AG04450 (cell line): ENCODE data around the gene MXD1. TPM values are rescaled to one million over a fixed set of nuclear protein-coding genes. Genes with fewer than 3 reads are reported as not detected.

Experiments
- CTCF ChIA-PET: fragments of 300-600, 350-600 bp; formaldehyde crosslinking; extraction: SDS; loops from one replicate; lab custom pipeline; 2022; ENCODE audit warnings: antibody characterized with exemption, inconsistent platforms; lab: Charles Lee
- POLR2A ChIA-PET: fragments of 350-600 bp; formaldehyde crosslinking; extraction: SDS; loops from one replicate; lab custom pipeline; 2021; ENCODE audit warnings: antibody characterized with exemption, inconsistent platforms; lab: Yijun Ruan, JAX
- DNase-seq: peaks from one replicate; pipeline ENCODE4 v3.0.0-alpha.2; 2011; ENCODE audit warnings: low read depth, low spot score
- H3K27ac ChIP-seq: one replicate; pipeline ENCODE4 v1.5.1; 2012; ENCODE audit warnings: low read depth, low read length, control low read depth
- H3K27me3 ChIP-seq: one replicate; pipeline ENCODE4 v1.6.0; 2012; ENCODE audit warnings: low read length; ENCODE audit not compliant: control insufficient read depth, insufficient read depth
- H3K4me3 ChIP-seq: 2 replicates; pipeline ENCODE4 v1.5.1; 2011; ENCODE audit warnings: mild to moderate bottlenecking, low read depth, low read length, control low read depth
- H3K9me3 ChIP-seq: 2 replicates; pipeline ENCODE4 v1.5.1; 2012; ENCODE audit warnings: low read length; ENCODE audit not compliant: control insufficient read depth, insufficient read depth
- polyA plus RNA-seq: library from polyadenylated mRNA; depleted of rRNA; stranded (reverse); fragments of >200 nt; gene quantifications from 2 replicates; pipeline ENCODE4 v1.2.3, GENCODE V29; 2011
- TF ChIP-seq, protein P1 (sequence below): IDR thresholded peaks from 2 replicates; pipeline ENCODE4 v1.5.1; 2011; ENCODE audit warnings: low read depth, low read length, control low read depth, inconsistent platforms

MXD1 gene
- polyA plus RNA-seq, 1 experiment = 9.8 TPM

DNA sequence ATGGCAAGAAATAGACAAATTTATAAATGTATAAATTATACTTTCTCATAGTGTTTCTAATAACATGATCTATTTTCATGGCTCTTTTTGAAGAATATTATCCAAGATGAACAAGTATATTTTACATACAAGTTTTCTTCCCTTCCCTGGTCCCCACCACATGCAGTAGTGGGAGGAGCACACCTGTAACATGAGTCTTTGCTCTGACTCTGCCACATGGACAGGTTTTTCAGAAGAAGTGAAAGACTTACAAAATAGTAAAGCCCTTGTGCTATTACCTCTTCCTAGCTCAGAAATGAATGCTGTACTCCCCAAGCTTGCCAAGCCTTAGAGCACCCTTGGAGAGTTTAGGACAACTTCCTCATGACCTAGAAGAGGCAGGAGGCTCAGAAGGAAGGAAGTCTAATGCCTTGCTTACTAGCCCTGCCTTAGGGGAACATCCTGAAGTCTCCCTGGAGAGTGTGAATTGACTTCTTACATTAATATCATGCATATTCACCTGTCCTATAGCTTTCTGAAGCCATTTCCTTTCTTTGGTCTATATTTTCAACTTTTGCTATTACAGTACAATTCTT lies 18.4 kb downstream of the MXD1 start:
- ChIA-PET POLR2A (interaction anchor here (0.6 to 1.9 kb wide), 3 partner anchors 13 to 49 kb away, joined by 3 to 10 read pairs (median 4); partner anchors contain the start of gene MXD1), CTCF (interaction anchor here (1.4 to 2.4 kb wide), 4 partner anchors 20 to 208 kb away, joined by 5 to 17 read pairs (median 7); no protein-coding TSS in a partner anchor)
- Histone ChIP-seq H3K9me3 (no peaks in the 10 kb centered on the region), H3K4me3 (no peak overlapping the region), H3K27ac (peak overlapping the region; percentile 88), H3K27me3 (no peaks in the 10 kb centered on the region)
- no peak for DNase-seq
- TF ChIP-seq, protein P1, sequence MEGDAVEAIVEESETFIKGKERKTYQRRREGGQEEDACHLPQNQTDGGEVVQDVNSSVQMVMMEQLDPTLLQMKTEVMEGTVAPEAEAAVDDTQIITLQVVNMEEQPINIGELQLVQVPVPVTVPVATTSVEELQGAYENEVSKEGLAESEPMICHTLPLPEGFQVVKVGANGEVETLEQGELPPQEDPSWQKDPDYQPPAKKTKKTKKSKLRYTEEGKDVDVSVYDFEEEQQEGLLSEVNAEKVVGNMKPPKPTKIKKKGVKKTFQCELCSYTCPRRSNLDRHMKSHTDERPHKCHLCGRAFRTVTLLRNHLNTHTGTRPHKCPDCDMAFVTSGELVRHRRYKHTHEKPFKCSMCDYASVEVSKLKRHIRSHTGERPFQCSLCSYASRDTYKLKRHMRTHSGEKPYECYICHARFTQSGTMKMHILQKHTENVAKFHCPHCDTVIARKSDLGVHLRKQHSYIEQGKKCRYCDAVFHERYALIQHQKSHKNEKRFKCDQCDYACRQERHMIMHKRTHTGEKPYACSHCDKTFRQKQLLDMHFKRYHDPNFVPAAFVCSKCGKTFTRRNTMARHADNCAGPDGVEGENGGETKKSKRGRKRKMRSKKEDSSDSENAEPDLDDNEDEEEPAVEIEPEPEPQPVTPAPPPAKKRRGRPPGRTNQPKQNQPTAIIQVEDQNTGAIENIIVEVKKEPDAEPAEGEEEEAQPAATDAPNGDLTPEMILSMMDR = no peak

GRCh38 chr2:69933839-69934613 lies 19.1 kb downstream of the MXD1 start:
- CTCF ChIA-PET = interaction anchor here (1.4 to 2.4 kb wide), 4 partner anchors 21 to 209 kb away, joined by 5 to 17 read pairs (median 7); no protein-coding TSS in a partner anchor
- TF ChIP-seq, protein P1 = no peak
- H3K4me3 ChIP-seq = peak overlapping the region; percentile 34

GRCh38 chr2:69934614-69934908 lies 19.7 kb downstream of the MXD1 start:
- H3K9me3 ChIP-seq = no peaks in the 10 kb centered on the region
- H3K4me3 ChIP-seq = peak overlapping the region; percentile 34
- H3K27ac ChIP-seq = peak overlapping the region; percentile 88
- POLR2A ChIA-PET = interaction anchor here (1.1 to 1.9 kb wide), 2 partner anchors 12 to 20 kb away, joined by 3 to 10 read pairs; partner anchors contain the start of gene MXD1
- TF ChIP-seq, protein P1 = no peak
- CTCF ChIA-PET = interaction anchor here (1.0 to 2.4 kb wide), 3 partner anchors 21 to 210 kb away, joined by 4 to 8 read pairs (median 6); no protein-coding TSS in a partner anchor
- H3K27me3 ChIP-seq = no peaks in the 10 kb centered on the region
- no peak for DNase-seq

More at GRCh38 chr2:69933839-69934613, 19.1 kb downstream of the MXD1 start:
- peak overlapping the region; percentile 88 for H3K27ac ChIP-seq
- DNase-seq = peak; percentile 47
- no peaks in the 10 kb centered on the region for H3K27me3 ChIP-seq
- POLR2A ChIA-PET = interaction anchor here (0.6 to 1.9 kb wide), 3 partner anchors 12 to 48 kb away, joined by 3 to 10 read pairs (median 4); partner anchors contain the start of gene MXD1
- no peaks in the 10 kb centered on the region for H3K9me3 ChIP-seq

DNA sequence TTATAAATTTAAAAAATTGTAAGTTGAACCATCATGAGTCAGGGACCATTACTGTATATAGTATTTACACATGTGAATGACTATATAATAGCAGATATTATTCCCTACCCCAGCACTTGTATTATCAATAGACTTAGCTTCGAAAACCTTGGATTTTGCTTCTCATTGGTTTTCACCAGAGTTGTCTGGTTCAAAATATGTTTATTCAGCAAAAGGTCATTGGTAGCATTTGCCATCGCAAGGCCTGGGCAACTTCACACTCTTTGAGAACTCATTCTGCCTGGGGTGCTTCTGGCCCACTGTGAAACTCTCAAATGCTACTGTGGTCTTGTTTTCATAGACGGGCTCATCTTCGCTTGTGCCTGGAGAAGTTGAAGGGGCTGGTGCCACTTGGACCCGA lies 20.1 kb downstream of the MXD1 start:
- H3K27me3 ChIP-seq = no peaks in the 10 kb centered on the region
- CTCF ChIA-PET = interaction anchor here (1.0 to 2.4 kb wide), 3 partner anchors 22 to 210 kb away, joined by 4 to 8 read pairs (median 6); no protein-coding TSS in a partner anchor
- TF ChIP-seq, protein P1 = no peak
- DNase-seq = no peak
- no peak overlapping the region for H3K27ac ChIP-seq
- H3K4me3 ChIP-seq = no peak overlapping the region
- POLR2A ChIA-PET = interaction anchor here (1.9 kb wide), 1 partner anchor 20 kb away, joined by 10 read pairs; the partner anchor contains the start of gene MXD1
- H3K9me3 ChIP-seq = no peaks in the 10 kb centered on the region
